ENCODE results near the gene HEPACAM2.

- TF ChIP-seq EP300 (IDR thresholded peaks at IDR 0.05; ENCODE audit: borderline replicate concordance in 1 of 2, low read depth in 2 of 2, low read length in 2 of 2): no peak
- TF ChIP-seq, protein P1, sequence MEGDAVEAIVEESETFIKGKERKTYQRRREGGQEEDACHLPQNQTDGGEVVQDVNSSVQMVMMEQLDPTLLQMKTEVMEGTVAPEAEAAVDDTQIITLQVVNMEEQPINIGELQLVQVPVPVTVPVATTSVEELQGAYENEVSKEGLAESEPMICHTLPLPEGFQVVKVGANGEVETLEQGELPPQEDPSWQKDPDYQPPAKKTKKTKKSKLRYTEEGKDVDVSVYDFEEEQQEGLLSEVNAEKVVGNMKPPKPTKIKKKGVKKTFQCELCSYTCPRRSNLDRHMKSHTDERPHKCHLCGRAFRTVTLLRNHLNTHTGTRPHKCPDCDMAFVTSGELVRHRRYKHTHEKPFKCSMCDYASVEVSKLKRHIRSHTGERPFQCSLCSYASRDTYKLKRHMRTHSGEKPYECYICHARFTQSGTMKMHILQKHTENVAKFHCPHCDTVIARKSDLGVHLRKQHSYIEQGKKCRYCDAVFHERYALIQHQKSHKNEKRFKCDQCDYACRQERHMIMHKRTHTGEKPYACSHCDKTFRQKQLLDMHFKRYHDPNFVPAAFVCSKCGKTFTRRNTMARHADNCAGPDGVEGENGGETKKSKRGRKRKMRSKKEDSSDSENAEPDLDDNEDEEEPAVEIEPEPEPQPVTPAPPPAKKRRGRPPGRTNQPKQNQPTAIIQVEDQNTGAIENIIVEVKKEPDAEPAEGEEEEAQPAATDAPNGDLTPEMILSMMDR (IDR thresholded peaks at IDR 0.05; ENCODE audit: control extremely low read depth in 1 of 3, insufficient read depth in 1 of 3, low read depth in 1 of 3, low read length in 3 of 3): no peak
- TF ChIP-seq, protein P2, sequence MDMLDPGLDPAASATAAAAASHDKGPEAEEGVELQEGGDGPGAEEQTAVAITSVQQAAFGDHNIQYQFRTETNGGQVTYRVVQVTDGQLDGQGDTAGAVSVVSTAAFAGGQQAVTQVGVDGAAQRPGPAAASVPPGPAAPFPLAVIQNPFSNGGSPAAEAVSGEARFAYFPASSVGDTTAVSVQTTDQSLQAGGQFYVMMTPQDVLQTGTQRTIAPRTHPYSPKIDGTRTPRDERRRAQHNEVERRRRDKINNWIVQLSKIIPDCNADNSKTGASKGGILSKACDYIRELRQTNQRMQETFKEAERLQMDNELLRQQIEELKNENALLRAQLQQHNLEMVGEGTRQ (IDR thresholded peaks at IDR 0.05; ENCODE audit: low read length): no peak
- TF ChIP-seq ASH2L (IDR thresholded peaks at IDR 0.05; ENCODE audit: low read length): no peak
- TF ChIP-seq, protein P3, sequence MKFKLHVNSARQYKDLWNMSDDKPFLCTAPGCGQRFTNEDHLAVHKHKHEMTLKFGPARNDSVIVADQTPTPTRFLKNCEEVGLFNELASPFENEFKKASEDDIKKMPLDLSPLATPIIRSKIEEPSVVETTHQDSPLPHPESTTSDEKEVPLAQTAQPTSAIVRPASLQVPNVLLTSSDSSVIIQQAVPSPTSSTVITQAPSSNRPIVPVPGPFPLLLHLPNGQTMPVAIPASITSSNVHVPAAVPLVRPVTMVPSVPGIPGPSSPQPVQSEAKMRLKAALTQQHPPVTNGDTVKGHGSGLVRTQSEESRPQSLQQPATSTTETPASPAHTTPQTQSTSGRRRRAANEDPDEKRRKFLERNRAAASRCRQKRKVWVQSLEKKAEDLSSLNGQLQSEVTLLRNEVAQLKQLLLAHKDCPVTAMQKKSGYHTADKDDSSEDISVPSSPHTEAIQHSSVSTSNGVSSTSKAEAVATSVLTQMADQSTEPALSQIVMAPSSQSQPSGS (IDR thresholded peaks at IDR 0.05; ENCODE audit: low read length): no peak
- no peak for TF ChIP-seq POLR2AphosphoS5 (IDR thresholded peaks at IDR 0.05; ENCODE audit: low read depth, low read length)
- TF ChIP-seq JUN (IDR thresholded peaks at IDR 0.05; ENCODE audit: low read depth, low read length): no peak
- TF ChIP-seq PHF8 (conservative IDR thresholded peaks at IDR 0.05; ENCODE audit: low read depth, low read length): no peak
- no peak for TF ChIP-seq POU5F1 (IDR thresholded peaks at IDR 0.05; ENCODE audit: low read depth, low read length)
- no peak for TF ChIP-seq TAF7 (optimal IDR thresholded peaks at IDR 0.05; ENCODE audit: borderline replicate concordance, low read depth, low read length)
- no peak for TF ChIP-seq TAF1 (IDR thresholded peaks at IDR 0.05; ENCODE audit: low read depth, low read length)
- TF ChIP-seq KDM1A (IDR thresholded peaks at IDR 0.05; ENCODE audit: borderline replicate concordance, low read length): no peak
- no peak for TF ChIP-seq EZH2 (IDR thresholded peaks at IDR 0.05; ENCODE audit: low read depth, low read length, severe bottlenecking)
- TF ChIP-seq POLR2A (IDR thresholded peaks at IDR 0.05; ENCODE audit: control extremely low read depth in 1 of 2, low read depth in 2 of 2, low read length in 2 of 2): no peak
These were observed 40.8 kb downstream of the HEPACAM2 start for GRCh38 chr7:93185303-93186027.
